Heart left ventricle (tissue), 16 donors: ENCODE measurements around the gene TXK. TPM values are rescaled to one million over a fixed set of nuclear protein-coding genes. Genes with fewer than 3 reads are reported as not detected.

Experiments
- ATAC-seq, 4 donors: fragments of 200-7000 bp; cut with Tn5 transposase; one replicate each; pipeline ENCODE4 v1.9.1; 2020 to 2022; ENCODE audit warnings: moderate library complexity in 4 of 4, mild to moderate bottlenecking in 3 of 4, moderate number of reproducible peaks in 1 of 4
- DNase-seq, 5 donors: peaks; one replicate each; pipeline ENCODE4 v3.0.0-alpha.2; 2020
- H3K27ac ChIP-seq, 12 donors: fragments of 200-600 bp; sonication (generic) in 4 of 12; one replicate each; pipeline versions ENCODE4 v1.5.0 to v1.8.0; 2016 to 2022; ENCODE audit warnings: mild to moderate bottlenecking in 2 of 12
- H3K27me3 ChIP-seq, 9 donors: fragments of 200-600 bp; sonication (generic) in 2 of 9; one replicate each; pipeline versions ENCODE4 v1.5.1 to v1.8.0; 2016 to 2022; ENCODE audit warnings: mild to moderate bottlenecking in 3 of 9
- H3K36me3 ChIP-seq, 9 donors: fragments of 200-600 bp; sonication (generic) in 2 of 9; one replicate each; pipeline versions ENCODE4 v1.5.0 to v1.8.0; 2018 to 2022; ENCODE audit warnings: mild to moderate bottlenecking in 2 of 9
- H3K4me1 ChIP-seq, 12 donors: fragments of 200-600 bp; sonication (generic) in 4 of 12; one replicate each; pipeline versions ENCODE4 v1.5.0 to v1.8.0; 2016 to 2022; ENCODE audit warnings: mild to moderate bottlenecking in 3 of 12
- H3K4me3 ChIP-seq, 12 donors: fragments of 200-600 bp; sonication (generic) in 4 of 12; one replicate each; pipeline versions ENCODE4 v1.5.0 to v1.8.0; 2017 to 2022; ENCODE audit warnings: mild to moderate bottlenecking in 9 of 12, moderate library complexity in 4 of 12
- H3K9me3 ChIP-seq, 12 donors: fragments of 200-600 bp; sonication (generic) in 4 of 12; one replicate each; pipeline versions ENCODE4 v1.5.0 to v1.8.0; 2016 to 2022; ENCODE audit warnings: mild to moderate bottlenecking in 1 of 12
- CTCF ChIP-seq, 12 donors: fragments of 200-600 bp; sonication (generic) in 4 of 12; IDR thresholded peaks; one replicate each; pipeline versions ENCODE4 v1.5.0 to v1.8.0; 2018 to 2022; ENCODE audit warnings: antibody characterized with exemption in 12 of 12, mild to moderate bottlenecking in 5 of 12
- POLR2A ChIP-seq, 2 donors: fragments of 450-650 bp; IDR thresholded peaks; one replicate each; pipeline ENCODE4 v1.6.1; 2017; ENCODE audit warnings: antibody characterized with exemption in 2 of 2, mild to moderate bottlenecking in 2 of 2, moderate library complexity in 2 of 2
- WGBS, 4 donors: extraction: QIAGEN DNeasy Blood & Tissue Kit in 2 of 4; methylation state at CpG; one replicate each; pipeline versions ENCODE4 v1.1.5 to v1.1.7; 2013 to 2018; 5-methylcytosine and 5-hydroxymethylcytosine counted together
- intact Hi-C, 10 donors: fragments of 100-400 bp; cut with DNase I; formaldehyde crosslinking; loops; one replicate each; pipeline versions ENCODE4 v1.11.1 to v1.14.2; 2022
- polyA plus RNA-seq, 2 donors: library from polyadenylated mRNA; stranded (reverse); fragments of 200-250 nt; gene quantifications; one replicate each; pipeline ENCODE4 v1.2.3, GENCODE V29; 2013
- total RNA-seq, 9 donors: library from RNA; depleted of rRNA in 2 of 9; stranded (reverse); fragments of >200 nt in 2 of 9; fragmentation: NEBNext Ultra II Directional in 3 of 9; extraction: Animal tissue kit (Norgen Biotek cat#: 25700) in 3 of 9; gene quantifications; one replicate each; pipeline versions ENCODE4 v1.1.0 to v1.2.4, GENCODE V29; 2016 to 2023
- donor health status: ischemic (EF 13 %, LVEDD 7.1; RV severe dilation, severe dysfunction).
- donor health status: healthy with polysubstance abuse.
- donor health status: DM: no; HTN: yes; CAD: no.
- donor health status: DM: no; HTN: no; CAD: no.
- donor health status: ischemic (EF 25% LVEDD 6.9; RV normal size, moderate dysfunction).
- donor health status: ischemic (EF 25% LVEDD 5.7; RV mildly dilated, moderate dysfunction).
- donor health status: healthy.
- donor health status: DM: yes; HTN: yes; CAD: no.
- donor health status: ischemic (EF 35%, LVEDD 5.7; RV mildly dilated, moderate dysfunction).
- donor health status: nonischemic (EF 11% LVEDD 7.7; RV severe dilation, severe dysfunction).
- donor health status: DM: yes; HTN: yes; CAD: no.
- donor health status: PGD.
- donor health status: ischemic (EF 29% LVEDD 5.4; RV normal size, mild dysfunction).
- donor health status: nonischemic (EF 23%, LVEDD 6.1; RV moderate dilation, normal function).

Gene TXK
- total and polyA plus RNA-seq, 11 donors, result 0.18 to 3.3 (median 0.51) TPM; not detected in 1

- Histone ChIP-seq H3K4me3 (no peak overlapping the region), H3K36me3 (peaks cover 0 to 24% (median 0%) of the 10 kb centered on the region in 9 donors), H3K9me3 (peaks cover 0 to 32% (median 20%) of the 10 kb centered on the region in 12 donors), H3K4me1 (no peaks in the 10 kb centered on the region), H3K27ac (no peak overlapping the region), H3K27me3 (no peaks in the 10 kb centered on the region)
- intact Hi-C loops, result no loop called here
- no peak for ATAC-seq
- TF ChIP-seq CTCF (IDR thresholded peaks at IDR 0.05) (no peak), POLR2A (IDR thresholded peaks at IDR 0.05) (no peak)
- no peak for DNase-seq
- WGBS, 4 donors, result 63 to 87% (median 79%) methylated on average over 3 of the region's 3 CpGs
Observed at GRCh38 chr4:48157271-48157670, 23.2 kb upstream of the TXK start.

- no peak for ATAC-seq
Observed at GRCh38 chr4:48156423-48156822, 22.4 kb upstream of the TXK start.

GRCh38 chr4:48153791-48154550 lies 19.9 kb upstream of the TXK start:
- 79 to 86% (median 84%) methylated on average over 1 of the region's 1 CpG for WGBS, 4 donors
- Histone ChIP-seq H3K27me3 (no peaks in the 10 kb centered on the region), H3K4me3 (no peak overlapping the region), H3K4me1 (peaks cover 0 to 2% (median 0%) of the 10 kb centered on the region in 12 donors), H3K9me3 (peaks cover 0 to 32% (median 20%) of the 10 kb centered on the region in 12 donors), H3K36me3 (peaks cover 0 to 24% (median 0%) of the 10 kb centered on the region in 9 donors), H3K27ac (no peak overlapping the region)
- ATAC-seq (no peak), DNase-seq (no peak)
- intact Hi-C loops, result no loop called here
- TF ChIP-seq POLR2A (IDR thresholded peaks at IDR 0.05), result no peak
- TF ChIP-seq CTCF (IDR thresholded peaks at IDR 0.05), result no peak

More at GRCh38 chr4:48156423-48156822, 22.4 kb upstream of the TXK start:
- no peak overlapping the region for H3K4me3 ChIP-seq
- H3K4me1 ChIP-seq, result no peaks in the 10 kb centered on the region
- peaks cover 0 to 32% (median 20%) of the 10 kb centered on the region in 12 donors for H3K9me3 ChIP-seq
- intact Hi-C loops, result no loop called here
- 92 to 100% (median 94%) methylated on average over 1 of the region's 1 CpG for WGBS, 4 donors
- no peak for DNase-seq
- H3K27me3 ChIP-seq, result no peaks in the 10 kb centered on the region
- H3K36me3 ChIP-seq, result peaks cover 0 to 24% (median 0%) of the 10 kb centered on the region in 9 donors
- no peak for TF ChIP-seq POLR2A (IDR thresholded peaks at IDR 0.05)
- TF ChIP-seq CTCF (IDR thresholded peaks at IDR 0.05), result no peak
- H3K27ac ChIP-seq, result no peak overlapping the region

GRCh38 chr4:48152259-48152658 lies 18.2 kb upstream of the TXK start:
- no peak overlapping the region for H3K27ac ChIP-seq
- H3K27me3 ChIP-seq, result no peaks in the 10 kb centered on the region
- H3K4me1 ChIP-seq, result peaks cover 0 to 2% (median 0%) of the 10 kb centered on the region in 12 donors
- H3K36me3 ChIP-seq, result peaks cover 0 to 24% (median 0%) of the 10 kb centered on the region in 9 donors
- intact Hi-C loops, result no loop called here
- TF ChIP-seq POLR2A (IDR thresholded peaks at IDR 0.05), result no peak
- no peak for TF ChIP-seq CTCF (IDR thresholded peaks at IDR 0.05)
- H3K9me3 ChIP-seq, result peaks cover 0 to 32% (median 20%) of the 10 kb centered on the region in 12 donors
- ATAC-seq (no peak), DNase-seq (no peak)
- H3K4me3 ChIP-seq, result no peak overlapping the region
- WGBS, 4 donors, result 95 to 97% (median 96%) methylated on average over 5 of the region's 5 CpGs
